HG03432 (cell line): ENCODE results near the gene EXOC7.

Experiments used
- ATAC-seq: cut with Tn5 transposase; IDR thresholded peaks from one replicate; pipeline ENCODE4 v1.9.1; 2021; ENCODE audit warnings: mild to moderate bottlenecking, moderate library complexity; ENCODE audit not compliant: unreplicated experiment

The EXOC7 gene

GRCh38 chr17:76121932-76122430 is 18.4 kb upstream of the EXOC7 start:
- peak; percentile 21 for ATAC-seq

- ATAC-seq = no peak
These were observed 17.0 kb upstream of the EXOC7 start for GRCh38 chr17:76120658-76121008.

- no peak for ATAC-seq
These were observed 16.1 kb upstream of the EXOC7 start for GRCh38 chr17:76119409-76120371.

- ATAC-seq = no peak
These were observed 11.7 kb upstream of the EXOC7 start for GRCh38 chr17:76115138-76115754.

DNA sequence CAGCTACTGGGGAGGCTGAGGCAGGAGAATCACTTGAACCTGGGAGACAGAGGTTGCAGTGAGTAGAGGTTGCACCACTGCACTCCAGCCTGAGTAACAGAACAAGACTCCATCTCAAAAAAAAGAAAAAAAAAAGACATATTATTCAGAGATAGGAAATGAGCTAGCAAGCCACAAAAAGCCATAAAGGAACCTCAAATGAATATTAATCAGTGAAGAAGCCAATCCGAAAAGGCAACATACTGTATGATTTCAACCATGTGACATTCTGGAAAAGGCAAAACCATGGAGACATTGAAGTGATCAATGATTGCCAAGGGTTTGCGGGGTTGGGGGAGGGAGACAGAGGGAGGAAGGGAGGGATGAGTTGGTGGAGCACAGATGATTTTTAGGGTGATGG is 8.4 kb upstream of the EXOC7 start:
- no peak for ATAC-seq

GRCh38 chr17:76107509-76107908 is 3.9 kb upstream of the EXOC7 start:
- ATAC-seq = no peak

DNA sequence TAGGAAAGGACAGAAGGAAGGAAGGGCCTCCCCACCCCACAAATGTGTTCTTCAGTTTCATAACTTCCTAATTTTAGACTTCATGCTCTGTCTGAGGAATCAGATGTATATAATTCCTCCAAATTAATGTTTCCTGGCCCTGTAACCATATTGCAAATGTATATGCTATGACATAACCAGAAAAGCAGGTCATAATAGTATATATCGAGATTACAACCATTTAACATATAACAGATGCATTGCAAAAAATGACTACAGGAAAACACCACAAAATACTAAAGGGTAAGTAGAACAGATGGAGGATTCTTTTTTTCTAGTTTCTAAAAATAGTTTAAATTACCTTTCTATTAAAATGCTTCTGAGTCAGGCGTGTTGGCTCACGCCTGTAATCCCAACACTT is 3.1 kb upstream of the EXOC7 start:
- no peak for ATAC-seq

DNA sequence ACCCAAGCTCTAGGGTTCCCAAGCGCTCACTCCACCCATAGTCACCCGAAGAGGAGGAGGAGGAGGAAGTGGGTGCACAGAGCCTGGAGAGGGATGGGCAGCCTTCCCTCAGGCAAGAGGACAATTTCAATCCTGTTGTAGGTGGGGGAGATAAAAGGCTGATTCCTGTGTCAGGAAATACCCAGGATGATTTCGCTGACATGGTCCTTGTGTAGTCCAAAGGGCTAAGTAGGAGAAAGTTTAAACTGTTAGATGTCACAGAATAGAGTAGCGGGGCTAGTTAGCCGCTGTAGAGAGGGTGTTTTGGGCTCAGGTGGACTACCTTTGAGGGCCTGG is 1.3 kb upstream of the EXOC7 start:
- no peak for ATAC-seq

DNA sequence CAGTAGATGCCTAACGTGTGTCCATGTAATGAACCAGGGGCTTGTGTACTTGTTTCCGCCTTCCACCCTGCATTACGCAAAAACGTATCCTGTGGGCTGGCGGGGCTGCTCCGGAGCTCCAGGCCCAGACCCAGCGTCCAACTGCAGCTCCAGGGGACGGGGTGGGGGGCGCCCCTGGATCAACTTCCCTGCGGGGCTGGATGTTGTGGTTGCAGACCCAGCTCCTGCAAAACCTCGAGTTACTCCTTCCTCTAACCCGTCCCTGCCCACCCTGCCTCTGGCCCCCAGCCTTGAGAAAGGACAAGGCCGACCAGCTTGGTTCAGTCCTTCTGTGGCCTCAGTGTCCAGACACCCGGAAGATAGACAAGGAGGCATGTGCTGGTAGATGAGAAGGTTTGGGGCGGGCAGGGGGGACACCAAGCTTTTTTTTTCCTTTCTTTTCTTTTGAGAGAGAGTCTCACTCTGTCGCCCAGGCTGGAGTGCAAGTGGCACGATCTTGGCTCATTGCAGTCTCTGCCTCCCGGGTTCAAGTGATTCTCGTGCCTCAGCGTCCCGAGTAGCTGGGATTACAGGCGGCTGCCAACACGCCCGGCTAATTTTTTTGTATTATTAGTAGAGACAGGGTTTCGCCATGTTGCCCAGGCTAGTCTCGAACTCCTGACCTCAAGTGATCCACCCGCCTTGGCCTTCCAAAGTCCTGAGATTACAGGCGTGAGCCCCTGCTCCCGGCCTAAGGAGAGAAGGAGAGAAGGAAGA is 731 bp upstream of the EXOC7 start:
- no peak for ATAC-seq

- ATAC-seq = no peak
These were observed 678 bp downstream of the EXOC7 start for GRCh38 chr17:76102944-76103273.

DNA sequence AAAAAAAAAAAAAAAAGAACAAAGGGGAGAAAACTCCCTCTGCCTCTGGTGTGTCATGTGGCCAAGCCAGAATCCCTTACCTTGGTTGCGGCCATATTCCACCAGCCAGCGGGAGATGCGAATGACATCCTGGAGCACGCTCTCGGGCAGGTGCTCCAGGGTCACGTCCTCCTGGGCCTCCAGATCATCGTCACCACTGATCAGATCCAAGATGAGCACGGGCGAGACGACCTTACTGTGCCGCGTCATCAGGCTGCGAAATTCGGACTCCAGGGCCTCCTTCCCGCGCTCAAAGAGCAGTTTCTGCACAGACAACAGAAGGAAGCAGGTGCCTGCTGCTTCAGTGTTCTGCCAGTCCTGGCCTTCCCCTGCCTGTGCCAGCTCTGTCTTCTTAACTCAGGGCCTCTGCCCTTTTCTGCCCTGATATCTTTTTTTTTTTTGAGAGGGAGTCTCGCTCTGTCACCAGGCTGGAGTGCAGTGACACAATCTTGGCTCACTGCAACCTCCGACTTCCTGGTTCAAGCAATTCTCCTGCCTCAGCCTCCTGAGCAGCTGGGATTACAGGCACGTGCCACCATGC is 5.8 kb downstream of the EXOC7 start:
- no peak for ATAC-seq

- ATAC-seq = no peak
These were observed 7.6 kb downstream of the EXOC7 start for GRCh38 chr17:76095943-76096342.

GRCh38 chr17:76094046-76094445 is 9.5 kb downstream of the EXOC7 start:
- no peak for ATAC-seq

DNA sequence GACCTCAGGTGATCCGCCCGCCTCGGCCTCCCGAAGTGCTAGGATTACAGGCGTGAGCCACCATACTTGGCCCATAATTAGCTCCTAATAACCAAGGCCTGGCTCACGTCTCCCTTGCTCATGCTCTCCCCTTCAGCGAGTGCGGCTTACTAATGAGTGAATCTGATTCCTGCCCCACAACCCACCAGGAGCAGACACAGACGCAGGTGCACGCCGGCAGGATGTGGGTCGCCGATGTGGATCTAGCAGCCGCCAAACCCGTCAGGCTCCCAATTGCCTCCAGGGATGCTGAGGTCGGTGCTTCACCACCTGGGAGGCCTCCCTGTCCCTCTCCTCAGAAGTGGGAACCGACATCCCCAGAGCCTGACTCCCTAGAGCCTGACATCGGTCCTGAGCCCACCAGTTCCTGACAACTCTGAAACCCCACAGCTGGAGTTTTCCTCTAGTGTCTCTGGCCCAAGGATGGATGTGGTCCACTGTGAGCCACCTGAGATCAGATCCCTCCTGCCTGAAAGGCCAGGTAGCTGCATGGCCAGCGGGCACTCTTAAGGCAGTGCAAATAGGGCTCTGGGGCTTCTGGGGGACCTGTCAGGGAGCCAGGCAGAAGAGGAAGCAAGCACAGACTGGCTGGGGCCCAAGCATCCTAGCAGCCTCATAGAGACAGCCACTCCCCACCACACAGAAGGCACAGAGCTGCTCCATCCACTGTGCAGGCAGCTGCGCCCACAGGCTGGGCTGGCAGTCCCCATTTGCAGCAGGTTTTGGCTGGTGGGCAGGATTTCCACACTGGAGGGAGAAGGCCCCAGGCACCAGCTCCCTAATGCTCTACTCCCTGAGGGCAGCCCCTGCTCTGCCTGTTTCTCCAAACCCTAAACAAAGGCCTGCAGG is 10.8 kb downstream of the EXOC7 start:
- ATAC-seq = no peak

DNA sequence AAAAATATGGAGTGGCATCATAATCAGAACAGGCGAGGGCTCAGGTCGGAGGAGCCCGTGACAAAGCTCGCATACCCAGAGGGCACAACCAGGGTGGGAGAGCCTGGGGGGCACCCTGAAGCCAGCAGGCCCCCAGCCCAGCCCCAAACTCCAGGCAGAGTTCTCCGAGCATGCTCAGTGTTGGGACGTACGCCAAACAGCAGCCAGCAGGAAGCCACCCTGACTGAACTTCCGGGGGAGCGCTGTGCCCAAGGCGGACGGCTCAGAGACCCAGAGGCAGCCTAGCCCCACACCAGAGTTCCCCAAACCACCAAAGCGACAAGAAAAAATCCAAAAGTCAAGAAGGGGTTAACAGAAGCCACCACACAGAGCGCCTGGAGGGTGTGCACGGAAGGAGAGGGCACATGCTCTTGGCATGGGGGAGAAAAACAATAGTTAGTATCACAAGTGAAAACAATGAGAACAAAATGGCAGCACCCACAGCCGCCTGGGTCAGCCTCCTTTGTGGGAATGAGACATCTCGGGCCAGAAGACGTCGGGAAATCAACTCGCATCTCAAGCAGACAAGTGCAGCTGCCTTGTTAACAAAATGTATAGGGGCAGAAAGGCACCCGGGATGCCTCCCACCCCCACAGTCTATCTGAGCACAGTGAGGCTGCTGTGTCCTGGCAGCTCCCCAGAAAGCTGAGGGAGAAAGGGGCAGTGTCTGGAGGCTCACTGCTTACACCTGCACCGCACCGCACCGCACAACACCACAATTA is 11.9 kb downstream of the EXOC7 start:
- ATAC-seq = no peak

DNA sequence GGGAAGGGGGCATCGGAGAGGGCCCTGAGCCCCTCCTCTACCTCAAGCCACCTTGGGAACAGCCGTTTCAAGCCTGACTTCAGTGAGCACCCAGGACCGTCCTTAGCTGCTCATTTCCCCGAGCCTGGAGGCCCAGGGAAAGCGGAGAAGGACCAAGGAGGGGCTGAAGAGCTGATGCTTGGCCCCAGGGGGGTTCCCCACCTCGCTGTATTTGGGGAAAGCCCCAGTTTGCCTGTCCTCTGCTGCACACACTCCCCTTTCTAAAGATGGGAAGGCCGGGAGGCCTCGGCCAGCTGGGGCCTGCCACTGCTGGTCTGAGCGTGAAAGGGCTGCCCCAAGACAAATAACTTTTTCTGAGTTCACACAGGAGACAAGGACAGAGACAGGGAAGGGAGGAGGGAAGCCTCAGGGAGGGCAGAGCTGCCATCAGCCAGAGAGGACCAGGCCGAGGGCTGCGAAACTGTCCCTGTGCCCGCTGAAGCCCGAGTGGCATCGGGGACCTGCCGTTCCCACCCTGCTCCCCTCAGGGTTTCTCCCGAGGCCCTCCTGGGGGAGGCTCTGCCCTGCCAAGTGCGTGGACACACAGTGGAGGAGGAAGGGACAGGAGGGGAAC is 13.0 kb downstream of the EXOC7 start:
- ATAC-seq = no peak

DNA sequence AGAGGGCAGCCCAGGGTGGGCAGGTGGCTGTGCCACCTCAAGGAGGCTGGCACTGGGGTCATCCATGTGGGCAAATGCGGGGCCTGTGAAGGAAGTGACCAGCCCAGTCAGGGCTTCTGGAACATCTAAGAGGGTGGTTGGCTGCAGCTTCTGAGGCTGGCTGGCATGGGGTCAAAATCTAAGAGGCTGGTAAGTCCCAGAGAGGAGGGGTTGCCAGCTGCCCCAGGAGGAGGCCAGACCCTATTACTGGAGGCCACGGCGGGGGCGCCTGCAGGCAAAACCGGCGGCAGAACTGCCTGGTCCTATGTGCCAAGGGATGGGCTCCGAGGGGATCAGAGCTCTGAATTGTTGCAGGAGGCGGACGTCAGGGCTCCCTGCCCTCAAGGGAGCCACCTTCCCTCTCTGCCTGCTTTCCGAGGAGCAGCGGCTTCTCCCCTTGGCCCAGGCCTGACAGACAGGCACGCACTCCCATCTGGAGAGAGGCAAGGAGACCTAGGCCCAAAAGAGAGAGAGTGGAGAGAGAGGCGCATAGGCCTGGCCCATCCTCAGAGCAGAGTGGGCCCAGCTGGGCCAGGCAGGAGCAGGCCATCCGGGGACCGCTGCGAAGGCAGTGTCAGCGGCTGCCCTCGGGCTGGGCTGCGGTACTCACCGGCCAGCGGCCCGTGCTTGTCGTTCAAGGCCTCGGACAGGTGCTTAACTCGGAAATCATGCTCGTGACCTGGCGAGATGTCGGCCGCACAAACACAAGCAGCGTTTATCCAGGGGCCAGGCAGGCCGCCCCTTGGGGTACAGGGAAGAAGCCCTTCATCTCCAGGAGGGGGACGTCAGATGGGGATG is 13.7 kb downstream of the EXOC7 start:
- ATAC-seq = no peak

- ATAC-seq = no peak
These were observed 14.6 kb downstream of the EXOC7 start for GRCh38 chr17:76088868-76089576.
